ENCODE measurements around the gene C14orf180.

Gene C14orf180

GRCh38 chr14:104551851-104552737 is 27.5 kb upstream of the C14orf180 start:
- H3K27me3 ChIP-seq (ENCODE audit: insufficient read depth, insufficient read length) = no peaks in the 10 kb centered on the region
- TF ChIP-seq YY1 (IDR thresholded peaks at IDR 0.05; ENCODE audit: insufficient read depth, insufficient read length) (no peak), ZNF274 (IDR thresholded peaks at IDR 0.05; ENCODE audit: low read depth, low read length) (no peak), SUZ12 (IDR thresholded peaks at IDR 0.05; ENCODE audit: extremely low read depth, insufficient read depth, insufficient read length) (no peak)
- no peaks in the 10 kb centered on the region for H3K36me3 ChIP-seq (ENCODE audit: insufficient read depth, insufficient read length, low read length)
- DNase-seq (ENCODE audit: low read depth, low spot score) = no peak
- H3K4me3 ChIP-seq (ENCODE audit: insufficient read length, low read depth) = no peak overlapping the region
- no peak overlapping the region for H3K9ac ChIP-seq (ENCODE audit: insufficient read length, low read depth)
- H3K9me3 ChIP-seq (ENCODE audit: insufficient read depth, low read length) = no peaks in the 10 kb centered on the region
- peaks cover 18% of the 10 kb centered on the region for H3K4me1 ChIP-seq (ENCODE audit: insufficient read depth, insufficient read length)

- Histone ChIP-seq H3K9ac (ENCODE audit: insufficient read length, low read depth) (no peak overlapping the region), H3K9me3 (ENCODE audit: insufficient read depth, low read length) (no peaks in the 10 kb centered on the region), H3K36me3 (ENCODE audit: insufficient read depth, insufficient read length, low read length) (no peaks in the 10 kb centered on the region), H3K4me1 (ENCODE audit: insufficient read depth, insufficient read length) (peaks cover 18% of the 10 kb centered on the region), H3K27me3 (ENCODE audit: insufficient read depth, insufficient read length) (no peaks in the 10 kb centered on the region), H3K4me3 (ENCODE audit: insufficient read length, low read depth) (no peak overlapping the region)
- no peak for TF ChIP-seq SUZ12 (IDR thresholded peaks at IDR 0.05; ENCODE audit: extremely low read depth, insufficient read depth, insufficient read length)
- TF ChIP-seq ZNF274 (IDR thresholded peaks at IDR 0.05; ENCODE audit: low read depth, low read length) = no peak
- TF ChIP-seq YY1 (IDR thresholded peaks at IDR 0.05; ENCODE audit: insufficient read depth, insufficient read length) = no peak
- no peak for DNase-seq (ENCODE audit: low read depth, low spot score)
Measured at GRCh38 chr14:104552738-104553125, 26.8 kb upstream of the C14orf180 start.

GRCh38 chr14:104553166-104554087 is 26.1 kb upstream of the C14orf180 start:
- TF ChIP-seq SUZ12 (IDR thresholded peaks at IDR 0.05; ENCODE audit: extremely low read depth, insufficient read depth, insufficient read length) (no peak), ZNF274 (IDR thresholded peaks at IDR 0.05; ENCODE audit: low read depth, low read length) (no peak)
- no peaks in the 10 kb centered on the region for H3K9me3 ChIP-seq (ENCODE audit: insufficient read depth, low read length)
- peaks cover 18% of the 10 kb centered on the region for H3K4me1 ChIP-seq (ENCODE audit: insufficient read depth, insufficient read length)
- no peak overlapping the region for H3K4me3 ChIP-seq (ENCODE audit: insufficient read length, low read depth)
- no peak for DNase-seq (ENCODE audit: low read depth, low spot score)
- no peaks in the 10 kb centered on the region for H3K27me3 ChIP-seq (ENCODE audit: insufficient read depth, insufficient read length)
- H3K9ac ChIP-seq (ENCODE audit: insufficient read length, low read depth) = no peak overlapping the region
- no peaks in the 10 kb centered on the region for H3K36me3 ChIP-seq (ENCODE audit: insufficient read depth, insufficient read length, low read length)

GRCh38 chr14:104554088-104554607 is 25.4 kb upstream of the C14orf180 start:
- TF ChIP-seq YY1 (IDR thresholded peaks at IDR 0.05; ENCODE audit: insufficient read depth, insufficient read length) (no peak), SUZ12 (IDR thresholded peaks at IDR 0.05; ENCODE audit: extremely low read depth, insufficient read depth, insufficient read length) (no peak), ZNF274 (IDR thresholded peaks at IDR 0.05; ENCODE audit: low read depth, low read length) (no peak)
- Histone ChIP-seq H3K4me3 (ENCODE audit: insufficient read length, low read depth) (no peak overlapping the region), H3K4me1 (ENCODE audit: insufficient read depth, insufficient read length) (peaks cover 15% of the 10 kb centered on the region), H3K36me3 (ENCODE audit: insufficient read depth, insufficient read length, low read length) (no peaks in the 10 kb centered on the region), H3K9ac (ENCODE audit: insufficient read length, low read depth) (no peak overlapping the region), H3K27me3 (ENCODE audit: insufficient read depth, insufficient read length) (no peaks in the 10 kb centered on the region), H3K9me3 (ENCODE audit: insufficient read depth, low read length) (no peaks in the 10 kb centered on the region)
- DNase-seq (ENCODE audit: low read depth, low spot score) = no peak

GRCh38 chr14:104554608-104555429 is 24.7 kb upstream of the C14orf180 start:
- DNase-seq (ENCODE audit: low read depth, low spot score) = no peak
- Histone ChIP-seq H3K4me1 (ENCODE audit: insufficient read depth, insufficient read length) (peaks cover 12% of the 10 kb centered on the region), H3K9me3 (ENCODE audit: insufficient read depth, low read length) (no peaks in the 10 kb centered on the region), H3K4me3 (ENCODE audit: insufficient read length, low read depth) (no peak overlapping the region), H3K36me3 (ENCODE audit: insufficient read depth, insufficient read length, low read length) (no peaks in the 10 kb centered on the region), H3K27me3 (ENCODE audit: insufficient read depth, insufficient read length) (no peaks in the 10 kb centered on the region), H3K9ac (ENCODE audit: insufficient read length, low read depth) (no peak overlapping the region)
- TF ChIP-seq ZNF274 (IDR thresholded peaks at IDR 0.05; ENCODE audit: low read depth, low read length) (no peak), YY1 (IDR thresholded peaks at IDR 0.05; ENCODE audit: insufficient read depth, insufficient read length) (no peak)

- DNase-seq (ENCODE audit: low read depth, low spot score) = no peak
- Histone ChIP-seq H3K9ac (ENCODE audit: insufficient read length, low read depth) (no peak overlapping the region), H3K36me3 (ENCODE audit: insufficient read depth, insufficient read length, low read length) (no peaks in the 10 kb centered on the region), H3K4me1 (ENCODE audit: insufficient read depth, insufficient read length) (peaks cover 12% of the 10 kb centered on the region), H3K9me3 (ENCODE audit: insufficient read depth, low read length) (no peaks in the 10 kb centered on the region), H3K27me3 (ENCODE audit: insufficient read depth, insufficient read length) (no peaks in the 10 kb centered on the region), H3K4me3 (ENCODE audit: insufficient read length, low read depth) (no peak overlapping the region)
- TF ChIP-seq SUZ12 (IDR thresholded peaks at IDR 0.05; ENCODE audit: extremely low read depth, insufficient read depth, insufficient read length) (no peak), ZNF274 (IDR thresholded peaks at IDR 0.05; ENCODE audit: low read depth, low read length) (no peak), YY1 (IDR thresholded peaks at IDR 0.05; ENCODE audit: insufficient read depth, insufficient read length) (no peak)
Measured at GRCh38 chr14:104555430-104556255, 23.9 kb upstream of the C14orf180 start.
